Measurements from ENCODE around the gene ABHD16A.

DNA sequence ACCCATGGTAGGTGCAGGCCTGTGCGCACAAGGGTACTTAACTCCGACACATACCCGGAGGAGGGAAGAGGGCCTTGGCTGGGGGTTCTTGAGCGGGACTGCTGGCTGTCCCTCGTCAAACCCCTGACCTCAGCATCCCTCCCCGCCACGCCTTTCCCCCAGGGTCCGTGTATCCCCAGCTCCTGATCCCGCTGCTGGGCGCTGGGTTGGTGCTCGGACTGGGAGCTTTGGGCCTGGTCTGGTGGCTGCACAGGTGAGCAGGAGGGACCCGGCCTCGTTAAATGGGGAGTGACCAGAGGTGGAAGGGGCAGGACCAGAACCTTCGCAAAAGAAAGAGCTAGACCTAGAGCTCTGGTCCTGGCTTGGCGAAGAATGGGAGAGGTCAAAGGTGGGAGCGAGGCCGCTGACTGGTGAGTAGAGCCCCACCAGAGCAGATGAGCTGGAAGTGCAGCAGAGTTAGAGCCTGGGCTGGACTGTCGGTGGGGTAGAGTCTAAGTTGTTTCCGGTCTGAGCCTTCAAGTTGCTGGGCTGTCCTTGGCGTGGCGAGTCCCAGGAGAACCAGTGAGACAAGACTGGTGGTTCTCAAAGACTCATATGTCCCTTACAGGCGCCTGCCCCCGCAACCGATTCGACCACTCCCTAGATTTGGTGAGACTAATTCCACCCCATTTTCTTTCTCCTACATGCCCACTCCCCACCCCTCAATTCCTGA, 21.0 kb upstream of the ABHD16A start:
- no peak for TF ChIP-seq POLR2AphosphoS5 (IDR thresholded peaks at IDR 0.05; ENCODE audit: borderline replicate concordance, low read depth, low read length)
- no peak for TF ChIP-seq EZH2 (IDR thresholded peaks at IDR 0.05)
